ENCODE results near the gene PHF21B.

PHF21B gene

DNA sequence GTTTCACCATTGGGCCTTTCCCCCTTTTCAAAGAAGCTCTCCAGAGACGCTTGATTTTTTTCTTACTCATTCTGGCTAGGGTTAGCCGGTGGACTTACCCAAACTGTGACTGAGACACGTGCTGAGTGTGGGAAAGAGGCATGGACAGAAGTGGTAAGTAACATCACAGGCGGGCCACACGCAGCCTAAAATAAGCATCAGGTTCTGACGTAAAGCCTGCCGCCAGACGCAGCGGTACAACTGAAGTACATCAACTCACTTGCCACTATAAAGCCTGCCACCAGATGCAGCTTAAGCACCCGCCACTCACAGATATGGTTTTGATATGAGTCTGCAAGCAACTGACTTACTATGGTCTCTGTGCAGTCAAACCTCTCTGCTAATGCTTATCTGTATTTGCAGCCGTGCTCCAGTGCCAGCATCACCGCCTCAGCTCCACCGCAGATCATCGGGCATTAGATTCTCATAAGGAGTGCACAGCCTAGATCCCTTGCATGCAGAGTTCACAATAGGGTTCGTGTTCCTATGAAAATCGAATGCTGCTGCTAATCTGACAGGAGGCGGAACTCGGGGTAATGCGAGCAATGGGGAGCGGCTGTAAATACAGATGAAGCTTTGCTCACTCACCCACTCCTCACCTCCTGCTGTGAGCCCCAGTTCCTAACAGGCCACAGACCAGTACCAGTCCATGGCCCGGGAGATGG is 58.8 kb downstream of the PHF21B start:
- no peak overlapping the region for H3K4me3 ChIP-seq (ENCODE audit: low read length)
- no peak overlapping the region for H3K18ac ChIP-seq (ENCODE audit: low read length)
- H2BK120ac ChIP-seq (ENCODE audit: low read depth, low read length): no peak overlapping the region
- no peak overlapping the region for H2BK5ac ChIP-seq (ENCODE audit: low read length)
- no CpG with 5 or more reads among the region's 21 CpGs for WGBS (ENCODE audit: extremely low coverage, insufficient coverage, low lambda C conversion rate)
- no peak overlapping the region for H3K27ac ChIP-seq (ENCODE audit: low read depth, low read length)
- no peak overlapping the region for H2AK5ac ChIP-seq (ENCODE audit: low read length)
- H3K79me1 ChIP-seq (ENCODE audit: low read length): peaks cover 17% of the 10 kb centered on the region
- no peak overlapping the region for H4K5ac ChIP-seq (ENCODE audit: low read length)
- H3K27me3 ChIP-seq (ENCODE audit: insufficient read depth, low read length, poor library complexity): no peaks in the 10 kb centered on the region
- H3K79me2 ChIP-seq (ENCODE audit: control insufficient read depth, insufficient read depth, low read length): no peaks in the 10 kb centered on the region
- H3K4ac ChIP-seq (ENCODE audit: low read depth, low read length): no peak overlapping the region
- H3K23ac ChIP-seq (ENCODE audit: low read length): no peak overlapping the region
- no peak for DNase-seq
- H3K4me1 ChIP-seq (ENCODE audit: control insufficient read depth, low read depth, low read length): peaks cover 4% of the 10 kb centered on the region
- H2BK15ac ChIP-seq (replicated peaks; ENCODE audit: low read depth): no peak overlapping the region
- H3K9ac ChIP-seq (ENCODE audit: low read length): no peak overlapping the region
- H3K4me2 ChIP-seq (ENCODE audit: low read length): no peak overlapping the region
- no peak overlapping the region for H3K56ac ChIP-seq (ENCODE audit: low read length)
- no peak overlapping the region for H4K8ac ChIP-seq (ENCODE audit: low read depth, low read length)
- no peaks in the 10 kb centered on the region for H3K36me3 ChIP-seq (ENCODE audit: control insufficient read depth, insufficient read depth, low read length)

DNA sequence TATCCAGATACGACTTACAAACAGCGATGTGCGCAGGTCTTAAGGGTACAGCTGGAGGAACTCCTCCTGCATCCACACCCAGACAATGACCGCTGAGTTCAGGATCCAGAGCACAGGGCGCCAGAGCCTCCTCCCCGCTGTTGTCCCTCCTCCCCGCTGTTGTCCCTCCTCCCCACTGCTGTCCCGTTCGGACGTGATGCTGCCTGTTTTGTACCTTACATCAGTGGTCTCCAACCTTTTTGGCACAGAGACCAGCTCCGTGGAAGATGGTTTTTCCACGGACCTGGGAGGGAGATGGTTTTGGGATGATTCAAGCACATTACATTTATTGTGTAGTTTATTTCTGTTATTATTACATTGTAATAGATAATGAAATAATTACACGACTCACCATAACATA is 62.0 kb downstream of the PHF21B start:
- Histone ChIP-seq H3K9ac (ENCODE audit: low read length) (no peak overlapping the region), H3K18ac (ENCODE audit: low read length) (no peak overlapping the region), H3K79me2 (ENCODE audit: control insufficient read depth, insufficient read depth, low read length) (no peaks in the 10 kb centered on the region), H2BK120ac (ENCODE audit: low read depth, low read length) (no peak overlapping the region), H2AK5ac (ENCODE audit: low read length) (no peak overlapping the region), H4K8ac (ENCODE audit: low read depth, low read length) (no peak overlapping the region), H3K27me3 (ENCODE audit: insufficient read depth, low read length, poor library complexity) (no peaks in the 10 kb centered on the region), H3K56ac (ENCODE audit: low read length) (no peak overlapping the region), H3K4me2 (ENCODE audit: low read length) (no peak overlapping the region), H3K27ac (ENCODE audit: low read depth, low read length) (no peak overlapping the region), H3K36me3 (ENCODE audit: control insufficient read depth, insufficient read depth, low read length) (no peaks in the 10 kb centered on the region), H4K5ac (ENCODE audit: low read length) (no peak overlapping the region), H3K4me3 (ENCODE audit: low read length) (no peak overlapping the region), H2BK15ac (replicated peaks; ENCODE audit: low read depth) (no peak overlapping the region), H2BK5ac (ENCODE audit: low read length) (no peak overlapping the region), H3K23ac (ENCODE audit: low read length) (no peak overlapping the region), H3K4ac (ENCODE audit: low read depth, low read length) (no peak overlapping the region), H3K4me1 (ENCODE audit: control insufficient read depth, low read depth, low read length) (no peaks in the 10 kb centered on the region), H3K79me1 (ENCODE audit: low read length) (peaks cover 10% of the 10 kb centered on the region)
- no CpG with 5 or more reads among the region's 13 CpGs for WGBS (ENCODE audit: extremely low coverage, insufficient coverage, low lambda C conversion rate)
- no peak for DNase-seq

DNA sequence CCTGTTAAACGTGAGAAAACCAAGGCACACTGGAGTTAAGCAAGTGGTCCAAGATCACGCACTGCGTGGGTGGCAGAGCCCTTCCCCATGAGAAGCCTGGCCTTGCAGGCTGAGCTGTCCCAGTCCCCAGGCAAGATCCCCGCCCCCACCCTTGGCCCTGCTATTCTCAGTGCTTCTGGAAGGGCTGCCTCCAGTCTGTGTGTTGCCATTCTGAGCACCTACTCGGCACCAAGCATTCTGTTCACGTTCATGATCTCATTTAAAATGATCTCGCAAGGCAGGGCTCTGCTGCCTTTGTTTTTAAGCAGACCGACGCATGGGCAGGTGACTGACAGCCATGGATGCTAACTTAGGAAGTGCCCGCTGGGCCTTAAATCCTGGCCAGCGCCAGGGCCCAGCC is 62.8 kb downstream of the PHF21B start:
- Histone ChIP-seq H3K4me1 (ENCODE audit: control insufficient read depth, low read depth, low read length) (no peaks in the 10 kb centered on the region), H3K4me2 (ENCODE audit: low read length) (no peak overlapping the region), H3K23ac (ENCODE audit: low read length) (no peak overlapping the region), H3K79me1 (ENCODE audit: low read length) (peaks cover 13% of the 10 kb centered on the region), H3K18ac (ENCODE audit: low read length) (no peak overlapping the region), H2BK15ac (replicated peaks; ENCODE audit: low read depth) (no peak overlapping the region), H3K56ac (ENCODE audit: low read length) (no peak overlapping the region), H3K9ac (ENCODE audit: low read length) (no peak overlapping the region), H3K27me3 (ENCODE audit: insufficient read depth, low read length, poor library complexity) (no peaks in the 10 kb centered on the region), H3K79me2 (ENCODE audit: control insufficient read depth, insufficient read depth, low read length) (no peaks in the 10 kb centered on the region), H2BK120ac (ENCODE audit: low read depth, low read length) (no peak overlapping the region), H4K8ac (ENCODE audit: low read depth, low read length) (no peak overlapping the region), H3K36me3 (ENCODE audit: control insufficient read depth, insufficient read depth, low read length) (no peaks in the 10 kb centered on the region), H4K5ac (ENCODE audit: low read length) (no peak overlapping the region), H3K4ac (ENCODE audit: low read depth, low read length) (no peak overlapping the region), H2AK5ac (ENCODE audit: low read length) (no peak overlapping the region), H3K27ac (ENCODE audit: low read depth, low read length) (no peak overlapping the region), H3K4me3 (ENCODE audit: low read length) (no peak overlapping the region), H2BK5ac (ENCODE audit: low read length) (no peak overlapping the region)
- DNase-seq: no peak
- no CpG with 5 or more reads among the region's 11 CpGs for WGBS (ENCODE audit: extremely low coverage, insufficient coverage, low lambda C conversion rate)

GRCh38 chr22:44944883-44945601 is 64.8 kb downstream of the PHF21B start:
- no peaks in the 10 kb centered on the region for H3K79me2 ChIP-seq (ENCODE audit: control insufficient read depth, insufficient read depth, low read length)
- H2BK5ac ChIP-seq (ENCODE audit: low read length): no peak overlapping the region
- no peak overlapping the region for H4K5ac ChIP-seq (ENCODE audit: low read length)
- WGBS (ENCODE audit: extremely low coverage, insufficient coverage, low lambda C conversion rate): no CpG with 5 or more reads among the region's 20 CpGs
- H3K23ac ChIP-seq (ENCODE audit: low read length): peak overlapping the region; percentile 15
- H2AK5ac ChIP-seq (ENCODE audit: low read length): no peak overlapping the region
- peaks cover 2% of the 10 kb centered on the region for H3K4me1 ChIP-seq (ENCODE audit: control insufficient read depth, low read depth, low read length)
- H3K4me2 ChIP-seq (ENCODE audit: low read length): no peak overlapping the region
- H3K4ac ChIP-seq (ENCODE audit: low read depth, low read length): no peak overlapping the region
- no peaks in the 10 kb centered on the region for H3K36me3 ChIP-seq (ENCODE audit: control insufficient read depth, insufficient read depth, low read length)
- no peak overlapping the region for H3K18ac ChIP-seq (ENCODE audit: low read length)
- peak; percentile 21 for DNase-seq
- H4K8ac ChIP-seq (ENCODE audit: low read depth, low read length): no peak overlapping the region
- no peak overlapping the region for H3K9ac ChIP-seq (ENCODE audit: low read length)
- H3K27me3 ChIP-seq (ENCODE audit: insufficient read depth, low read length, poor library complexity): no peaks in the 10 kb centered on the region
- H2BK120ac ChIP-seq (ENCODE audit: low read depth, low read length): no peak overlapping the region
- no peak overlapping the region for H3K27ac ChIP-seq (ENCODE audit: low read depth, low read length)
- H3K56ac ChIP-seq (ENCODE audit: low read length): no peak overlapping the region
- H3K79me1 ChIP-seq (ENCODE audit: low read length): peaks cover 4% of the 10 kb centered on the region
- no peak overlapping the region for H2BK15ac ChIP-seq (replicated peaks; ENCODE audit: low read depth)
- H3K4me3 ChIP-seq (ENCODE audit: low read length): no peak overlapping the region

GRCh38 chr22:44943701-44944324 is 66.0 kb downstream of the PHF21B start:
- Histone ChIP-seq H2BK5ac (ENCODE audit: low read length) (no peak overlapping the region), H3K23ac (ENCODE audit: low read length) (no peak overlapping the region), H3K4me2 (ENCODE audit: low read length) (no peak overlapping the region), H3K27me3 (ENCODE audit: insufficient read depth, low read length, poor library complexity) (no peaks in the 10 kb centered on the region), H3K18ac (ENCODE audit: low read length) (no peak overlapping the region), H2BK120ac (ENCODE audit: low read depth, low read length) (no peak overlapping the region), H4K8ac (ENCODE audit: low read depth, low read length) (no peak overlapping the region), H3K79me1 (ENCODE audit: low read length) (peaks cover 2% of the 10 kb centered on the region), H3K79me2 (ENCODE audit: control insufficient read depth, insufficient read depth, low read length) (no peaks in the 10 kb centered on the region), H3K27ac (ENCODE audit: low read depth, low read length) (no peak overlapping the region), H3K36me3 (ENCODE audit: control insufficient read depth, insufficient read depth, low read length) (no peaks in the 10 kb centered on the region), H3K4me1 (ENCODE audit: control insufficient read depth, low read depth, low read length) (peaks cover 2% of the 10 kb centered on the region), H3K4me3 (ENCODE audit: low read length) (no peak overlapping the region), H3K56ac (ENCODE audit: low read length) (no peak overlapping the region), H2BK15ac (replicated peaks; ENCODE audit: low read depth) (no peak overlapping the region), H2AK5ac (ENCODE audit: low read length) (no peak overlapping the region), H3K9ac (ENCODE audit: low read length) (no peak overlapping the region), H4K5ac (ENCODE audit: low read length) (no peak overlapping the region), H3K4ac (ENCODE audit: low read depth, low read length) (no peak overlapping the region)
- no CpG with 5 or more reads among the region's 17 CpGs for WGBS (ENCODE audit: extremely low coverage, insufficient coverage, low lambda C conversion rate)
- DNase-seq: no peak
